H7 (cell line): Measurements from ENCODE around the gene COLQ. TPM values are rescaled to one million over a fixed set of nuclear protein-coding genes. Genes with fewer than 3 reads are reported as not detected.
"Not testable (repeated sequence)": the region's sequence is repeated elsewhere in the genome, so short reads cannot be mapped to it uniquely, and the experiment has no call there.

Experiments
- DNase-seq: peaks from one replicate; pipeline ENCODE4 v3.0.0; 2012
- H3K27me3 ChIP-seq: 2 replicates; pipeline ENCODE4 v1.6.0; 2011; ENCODE audit warnings: mild to moderate bottlenecking, low read length; ENCODE audit not compliant: control insufficient read depth, insufficient read depth
- H3K36me3 ChIP-seq: replicated peaks from 2 replicates; pipeline ENCODE4 v1.5.1; 2011; ENCODE audit warnings: low read length; ENCODE audit not compliant: control insufficient read depth, insufficient read depth
- H3K4me3 ChIP-seq: 2 replicates; pipeline ENCODE4 v1.5.1; 2011; ENCODE audit warnings: low read depth, mild to moderate bottlenecking, control low read depth, low read length, moderate library complexity; ENCODE audit not compliant: insufficient read depth
- total RNA-seq: library from RNA; depleted of rRNA; stranded (reverse); fragments of >200 nt; shearing (Covaris generic); gene quantifications from 2 replicates; pipeline ENCODE4 v1.2.3, GENCODE V29; 2014

COLQ gene
- total RNA-seq, 1 experiment from 2014 or later: 0.52 TPM

DNA sequence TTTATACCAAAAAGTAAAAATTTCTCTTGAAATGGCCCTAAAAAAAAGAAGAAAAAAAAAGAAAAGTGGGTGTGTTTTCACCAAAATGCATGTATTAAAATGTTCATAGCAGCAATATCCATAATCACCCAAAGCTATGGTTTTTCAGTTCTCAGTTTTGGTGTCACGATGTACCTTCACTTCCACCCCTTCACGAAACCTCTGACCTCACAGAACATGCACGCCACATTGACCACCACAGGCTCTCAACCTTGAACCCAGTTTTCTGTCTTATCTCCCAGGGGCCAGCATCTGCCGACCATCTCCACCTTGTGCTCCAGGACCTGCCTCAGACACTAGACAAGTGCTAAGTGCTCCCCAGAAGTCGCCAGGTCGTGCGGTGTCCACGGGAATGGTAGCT is 30.4 kb downstream of the COLQ start:
- no peaks in the 10 kb centered on the region for H3K36me3 ChIP-seq
- no peaks in the 10 kb centered on the region; the same call in 1 of the 2 replicates for H3K27me3 ChIP-seq
- no peak for DNase-seq
- no peak overlapping the region for H3K4me3 ChIP-seq

GRCh38 chr3:15490158-15490557 is 31.3 kb downstream of the COLQ start:
- no peak for DNase-seq
- Histone ChIP-seq H3K4me3 (no peak overlapping the region), H3K27me3 (no peaks in the 10 kb centered on the region; the same call in 1 of the 2 replicates), H3K36me3 (no peaks in the 10 kb centered on the region)

GRCh38 chr3:15488002-15488401 is 33.5 kb downstream of the COLQ start:
- Histone ChIP-seq H3K4me3 (no peak overlapping the region), H3K36me3 (no peaks in the 10 kb centered on the region), H3K27me3 (no peaks in the 10 kb centered on the region; the same call in 1 of the 2 replicates)
- no peak for DNase-seq

GRCh38 chr3:15486979-15487378 is 34.5 kb downstream of the COLQ start:
- Histone ChIP-seq H3K4me3 (no peak overlapping the region), H3K27me3 (no peaks in the 10 kb centered on the region; the same call in 1 of the 2 replicates), H3K36me3 (no peaks in the 10 kb centered on the region)
- DNase-seq: no peak

DNA sequence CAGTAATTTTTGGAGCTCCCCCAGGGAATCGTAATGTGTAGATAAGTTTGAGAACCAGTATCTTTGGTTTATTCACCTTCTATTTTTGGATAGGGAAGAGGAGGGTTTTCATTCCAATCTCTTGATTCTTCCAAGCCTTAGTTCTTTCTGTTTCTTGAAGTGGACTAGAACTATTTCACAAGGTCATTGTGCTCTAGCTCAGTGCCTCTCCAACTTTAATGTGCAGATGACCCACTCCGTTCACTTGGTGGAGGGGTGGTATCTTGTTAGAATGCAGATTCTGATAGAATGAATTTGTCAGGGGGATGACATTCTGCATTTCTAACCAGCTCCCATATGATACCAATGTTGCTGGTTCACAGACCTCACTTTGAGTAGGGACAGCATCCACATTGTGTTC is 35.5 kb downstream of the COLQ start:
- Histone ChIP-seq H3K4me3 (no peak overlapping the region), H3K36me3 (no peaks in the 10 kb centered on the region), H3K27me3 (no peaks in the 10 kb centered on the region; the same call in 1 of the 2 replicates)
- DNase-seq: no peak

DNA sequence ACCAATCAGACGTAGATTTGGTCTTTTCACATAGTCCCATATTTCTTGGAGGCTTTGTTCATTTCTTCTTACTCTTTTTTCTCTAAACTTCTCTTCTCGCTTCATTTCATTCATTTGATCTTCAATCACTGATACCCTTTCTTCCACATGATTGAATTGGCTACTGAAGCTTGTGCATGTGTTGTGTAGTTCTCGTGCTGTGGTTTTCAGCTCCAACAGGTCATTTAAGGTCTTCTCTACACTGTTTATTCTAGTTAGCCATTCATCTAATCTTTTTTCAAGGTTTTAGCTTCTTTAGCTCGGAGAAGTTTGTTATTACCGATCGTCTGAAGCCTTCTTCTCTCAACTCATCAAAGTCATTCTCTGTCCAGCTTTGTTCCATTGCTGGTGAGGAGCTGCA is 37.0 kb downstream of the COLQ start:
- H3K36me3 ChIP-seq, H3K27me3 ChIP-seq, DNase-seq, H3K4me3 ChIP-seq: not testable (repeated sequence)

GRCh38 chr3:15479400-15480224 is 41.9 kb downstream of the COLQ start:
- no peaks in the 10 kb centered on the region for H3K36me3 ChIP-seq
- no peak for DNase-seq
- no peaks in the 10 kb centered on the region for H3K27me3 ChIP-seq
- H3K4me3 ChIP-seq: no peak overlapping the region

- H3K27me3 ChIP-seq: no peaks in the 10 kb centered on the region
- no peaks in the 10 kb centered on the region for H3K36me3 ChIP-seq
- H3K4me3 ChIP-seq: no peak overlapping the region
- no peak for DNase-seq
Measured at GRCh38 chr3:15478640-15478979, 42.9 kb downstream of the COLQ start.

DNA sequence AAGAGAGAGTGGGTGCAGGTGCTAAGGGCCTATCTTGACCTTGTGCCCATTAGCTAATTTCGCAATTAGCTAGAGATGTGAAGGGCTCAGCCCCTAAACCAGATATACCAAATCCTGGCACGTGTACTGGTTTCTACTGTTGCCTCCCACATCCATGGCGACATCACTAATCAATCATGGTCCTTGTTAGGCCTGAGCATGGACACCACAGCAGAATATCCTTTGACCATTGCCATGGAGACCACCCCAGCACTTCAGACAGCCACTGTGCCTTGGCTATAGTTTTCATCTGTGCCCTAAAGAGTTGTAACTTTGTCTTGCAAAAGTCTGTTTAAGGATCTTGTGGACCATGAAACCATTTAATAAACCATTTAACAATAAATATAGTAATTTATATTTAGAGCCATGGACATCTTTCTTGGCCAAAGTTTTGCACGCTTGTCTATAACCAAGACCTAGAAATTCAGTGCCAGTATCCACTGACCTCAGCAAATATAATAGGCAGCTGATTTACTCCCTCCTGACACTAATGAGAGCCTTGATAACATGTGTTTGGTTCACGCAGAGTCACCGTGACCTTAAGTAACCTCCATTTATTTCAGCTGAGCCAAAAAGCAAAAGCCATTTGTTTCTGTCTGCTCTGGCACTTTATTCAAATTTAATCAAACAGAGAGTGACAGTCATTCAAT is 43.4 kb downstream of the COLQ start:
- Histone ChIP-seq H3K36me3 (no peaks in the 10 kb centered on the region), H3K4me3 (no peak overlapping the region), H3K27me3 (no peaks in the 10 kb centered on the region)
- DNase-seq: no peak

DNA sequence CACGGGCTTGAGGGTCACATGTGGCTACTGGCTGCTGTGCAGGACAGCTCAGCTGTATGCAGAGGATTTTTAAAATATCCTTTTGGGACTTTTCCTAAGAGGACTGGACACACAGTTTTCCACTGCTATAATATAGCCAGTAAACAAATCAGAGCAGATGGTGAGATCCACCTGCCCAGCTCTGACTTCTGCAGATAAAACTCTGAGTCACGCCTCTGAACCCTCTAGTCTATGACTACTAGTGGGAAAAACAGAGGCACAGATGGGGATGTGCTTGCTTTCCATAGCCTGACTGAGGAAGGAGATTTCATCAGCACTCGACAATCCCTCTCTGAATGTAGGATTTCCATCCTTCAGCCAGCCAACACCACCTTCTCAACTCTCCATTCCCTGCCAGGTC is 45.1 kb downstream of the COLQ start:
- H3K36me3 ChIP-seq: no peaks in the 10 kb centered on the region
- H3K27me3 ChIP-seq: no peaks in the 10 kb centered on the region
- no peak for DNase-seq
- no peak overlapping the region for H3K4me3 ChIP-seq

DNA sequence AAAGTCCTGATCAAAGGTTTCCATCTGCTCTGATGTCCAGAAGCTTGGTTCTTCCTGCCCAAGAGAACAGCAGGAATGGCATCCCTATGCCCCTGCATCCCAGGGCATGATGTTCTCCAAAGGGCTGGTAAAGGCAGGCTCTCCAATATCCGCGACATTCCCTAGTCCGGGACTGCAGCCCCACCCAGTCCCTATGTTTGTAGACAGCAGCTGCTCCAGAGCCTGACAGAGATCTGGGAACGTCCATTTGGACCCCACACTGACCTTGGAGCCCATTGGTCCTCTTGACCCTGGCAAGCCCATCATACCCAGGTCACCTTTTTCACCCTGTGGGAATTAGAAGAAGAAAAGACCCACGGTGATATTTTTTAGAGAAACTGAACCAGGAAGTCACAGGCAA is 46.3 kb downstream of the COLQ start:
- DNase-seq: no peak
- no peaks in the 10 kb centered on the region for H3K27me3 ChIP-seq
- no peaks in the 10 kb centered on the region for H3K36me3 ChIP-seq
- no peak overlapping the region for H3K4me3 ChIP-seq

- Histone ChIP-seq H3K4me3 (no peak overlapping the region), H3K36me3 (no peaks in the 10 kb centered on the region), H3K27me3 (no peaks in the 10 kb centered on the region)
- DNase-seq: no peak
Measured at GRCh38 chr3:15471861-15472260, 49.6 kb downstream of the COLQ start.

DNA sequence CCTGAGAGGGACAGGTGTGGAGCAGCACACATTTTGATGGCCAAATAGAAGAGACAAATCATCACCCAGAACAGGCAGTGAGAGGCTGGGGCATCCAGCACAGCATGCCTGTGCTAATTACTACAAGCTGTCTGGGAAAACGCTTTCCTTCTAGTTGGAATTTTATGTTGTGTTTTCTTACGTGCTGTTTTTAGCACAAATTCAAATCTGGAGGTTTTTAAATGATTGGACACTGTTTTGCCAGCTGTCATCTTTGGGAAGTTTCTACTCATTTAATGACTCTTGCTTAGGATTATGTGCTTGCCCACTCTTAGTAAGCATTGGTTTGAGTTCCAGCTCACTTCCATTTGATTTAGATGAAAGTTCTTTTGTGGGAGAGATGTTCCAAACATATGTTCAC is 50.7 kb downstream of the COLQ start:
- Histone ChIP-seq H3K4me3 (no peak overlapping the region), H3K27me3 (no peaks in the 10 kb centered on the region), H3K36me3 (no peaks in the 10 kb centered on the region)
- DNase-seq: no peak

DNA sequence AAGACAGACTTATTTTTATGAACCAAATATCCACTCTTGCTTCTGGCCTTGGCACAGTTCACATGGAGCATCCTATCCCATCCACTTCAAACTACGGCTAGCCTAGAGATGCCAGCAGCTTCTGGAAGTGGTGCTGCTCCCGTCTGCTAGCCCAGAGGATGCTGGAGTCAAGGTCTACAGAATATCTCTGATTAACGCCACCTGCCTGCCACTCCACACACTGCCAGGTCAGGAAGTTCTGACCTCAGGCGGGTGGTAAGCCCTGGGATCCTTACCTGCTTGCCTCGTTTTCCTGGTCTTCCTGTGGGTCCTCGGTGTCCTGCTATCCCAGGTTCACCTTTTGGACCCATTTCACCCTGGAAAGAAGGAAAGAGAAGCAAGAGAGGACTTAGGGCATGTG is 51.2 kb downstream of the COLQ start:
- Histone ChIP-seq H3K36me3 (no peaks in the 10 kb centered on the region), H3K4me3 (no peak overlapping the region), H3K27me3 (no peaks in the 10 kb centered on the region)
- peak; percentile 83 for DNase-seq
